GM15510 (cell line): ENCODE data around the gene ACE.

Experiments
- POLR2A ChIP-seq: IDR thresholded peaks from 3 replicates; pipeline ENCODE4 v1.6.1; 2011; ENCODE audit warnings: borderline replicate concordance; ENCODE audit not compliant: insufficient read length; ENCODE audit errors: extremely low read depth

Gene ACE

GRCh38 chr17:63452046-63452961 lies 24.6 kb upstream of the ACE start:
- no peak for TF ChIP-seq POLR2A

GRCh38 chr17:63452962-63453551 lies 23.8 kb upstream of the ACE start:
- no peak for TF ChIP-seq POLR2A

- TF ChIP-seq POLR2A: no peak
These were observed 21.9 kb upstream of the ACE start for GRCh38 chr17:63454915-63455314.

DNA sequence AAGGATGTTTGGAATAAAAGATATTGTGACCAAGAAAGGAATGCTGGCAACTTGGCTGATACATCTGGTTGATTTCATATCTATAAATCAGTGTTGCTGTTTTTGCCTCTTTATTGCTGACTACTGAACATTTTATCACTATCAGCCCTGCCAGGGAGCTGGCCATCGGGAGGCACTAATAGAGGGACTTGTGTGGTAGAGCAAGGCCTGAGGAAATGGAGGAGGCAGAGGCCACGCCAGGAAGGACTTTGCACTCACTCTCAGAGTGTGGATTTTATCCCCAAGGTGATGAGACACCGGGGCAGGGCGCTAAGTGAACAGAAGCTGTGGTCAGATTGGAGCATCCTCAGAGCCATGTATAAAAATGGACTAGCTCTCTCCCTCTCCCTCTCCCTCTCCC lies 21.4 kb upstream of the ACE start:
- no peak for TF ChIP-seq POLR2A

- no peak for TF ChIP-seq POLR2A
These were observed 18.4 kb upstream of the ACE start for GRCh38 chr17:63458478-63458877.

GRCh38 chr17:63460018-63460417 lies 16.8 kb upstream of the ACE start:
- no peak for TF ChIP-seq POLR2A

DNA sequence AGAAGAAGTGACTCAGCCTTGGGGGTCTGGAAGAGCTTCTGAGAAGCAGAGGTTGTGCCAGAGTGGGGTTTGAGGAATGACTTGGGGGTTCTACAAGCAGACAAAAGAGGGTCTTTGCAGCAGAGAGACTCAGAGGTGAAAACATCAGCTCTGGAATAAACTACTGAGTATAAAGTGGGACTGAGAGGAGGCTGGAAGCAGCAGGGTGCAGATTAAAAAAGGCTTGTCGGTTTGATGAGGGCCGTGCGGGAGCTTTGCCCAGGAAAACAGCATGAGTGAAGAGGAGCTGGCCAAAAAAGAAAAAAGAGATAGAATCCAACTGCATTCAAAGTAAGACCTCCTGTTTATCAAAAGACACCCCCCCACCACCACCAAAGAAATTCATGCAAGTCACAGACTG lies 13.1 kb upstream of the ACE start:
- no peak for TF ChIP-seq POLR2A

- TF ChIP-seq POLR2A: no peak
These were observed 12.1 kb upstream of the ACE start for GRCh38 chr17:63464691-63465236.

DNA sequence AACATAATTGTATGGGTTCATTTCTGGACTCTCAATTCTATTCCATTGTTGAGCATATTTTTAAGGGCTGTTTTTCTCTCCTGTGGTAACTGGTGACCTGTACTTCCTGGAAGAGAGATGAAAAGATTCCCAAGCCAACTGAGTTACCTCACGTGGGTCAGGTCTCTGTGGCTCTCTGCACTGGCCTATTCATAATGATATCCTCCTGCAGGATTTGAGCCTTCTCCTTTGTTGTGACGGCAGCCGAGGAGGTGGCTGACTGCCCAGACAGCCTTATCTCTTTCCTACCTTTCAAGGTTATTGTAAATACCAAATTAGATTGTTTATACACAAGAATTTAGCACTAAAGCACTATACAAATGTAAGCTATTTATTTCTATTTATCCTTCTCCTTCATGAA lies 2.7 kb upstream of the ACE start:
- TF ChIP-seq POLR2A: no peak

DNA sequence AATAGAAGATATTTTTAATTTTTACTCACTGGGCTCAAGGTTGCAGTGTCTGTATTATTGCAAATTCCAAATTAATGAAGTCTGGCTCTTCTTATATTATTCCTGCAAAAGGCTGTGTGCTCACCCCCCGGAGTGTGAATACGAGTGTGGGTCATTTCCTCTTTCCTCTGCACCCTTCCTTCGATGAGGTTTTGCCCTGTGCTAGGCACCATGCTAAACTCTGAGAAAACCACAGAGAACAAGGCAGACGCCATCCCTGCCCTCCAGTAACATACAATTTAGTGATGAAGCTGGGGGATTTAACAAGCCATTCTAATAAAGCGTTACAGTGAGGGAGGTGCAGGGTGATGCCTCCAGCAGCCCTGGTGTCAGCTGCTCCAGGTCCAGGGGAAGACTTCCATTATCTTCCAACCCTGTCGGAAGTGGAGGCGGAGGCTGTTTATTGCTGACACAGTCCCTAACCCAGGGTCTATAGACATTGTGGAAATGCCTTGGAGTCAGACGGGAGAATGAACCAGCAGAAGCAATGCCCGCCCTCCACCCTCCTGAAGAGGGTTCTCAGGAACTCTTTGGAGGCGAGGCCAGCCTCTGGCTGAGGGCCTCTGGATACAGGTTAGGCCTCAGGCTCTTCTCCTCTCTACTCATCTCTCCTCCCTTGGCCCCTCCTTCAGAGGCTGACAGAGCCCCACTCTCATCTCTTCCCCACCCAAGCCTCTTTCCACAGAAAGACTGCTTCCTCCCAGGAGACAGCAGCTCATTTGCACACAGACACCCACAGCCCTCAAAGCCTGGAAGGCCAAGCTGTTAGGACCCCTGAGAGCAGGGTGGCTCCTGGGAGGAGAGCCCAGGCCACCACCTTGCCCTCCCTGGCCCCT lies 2.0 kb upstream of the ACE start:
- no peak for TF ChIP-seq POLR2A

DNA sequence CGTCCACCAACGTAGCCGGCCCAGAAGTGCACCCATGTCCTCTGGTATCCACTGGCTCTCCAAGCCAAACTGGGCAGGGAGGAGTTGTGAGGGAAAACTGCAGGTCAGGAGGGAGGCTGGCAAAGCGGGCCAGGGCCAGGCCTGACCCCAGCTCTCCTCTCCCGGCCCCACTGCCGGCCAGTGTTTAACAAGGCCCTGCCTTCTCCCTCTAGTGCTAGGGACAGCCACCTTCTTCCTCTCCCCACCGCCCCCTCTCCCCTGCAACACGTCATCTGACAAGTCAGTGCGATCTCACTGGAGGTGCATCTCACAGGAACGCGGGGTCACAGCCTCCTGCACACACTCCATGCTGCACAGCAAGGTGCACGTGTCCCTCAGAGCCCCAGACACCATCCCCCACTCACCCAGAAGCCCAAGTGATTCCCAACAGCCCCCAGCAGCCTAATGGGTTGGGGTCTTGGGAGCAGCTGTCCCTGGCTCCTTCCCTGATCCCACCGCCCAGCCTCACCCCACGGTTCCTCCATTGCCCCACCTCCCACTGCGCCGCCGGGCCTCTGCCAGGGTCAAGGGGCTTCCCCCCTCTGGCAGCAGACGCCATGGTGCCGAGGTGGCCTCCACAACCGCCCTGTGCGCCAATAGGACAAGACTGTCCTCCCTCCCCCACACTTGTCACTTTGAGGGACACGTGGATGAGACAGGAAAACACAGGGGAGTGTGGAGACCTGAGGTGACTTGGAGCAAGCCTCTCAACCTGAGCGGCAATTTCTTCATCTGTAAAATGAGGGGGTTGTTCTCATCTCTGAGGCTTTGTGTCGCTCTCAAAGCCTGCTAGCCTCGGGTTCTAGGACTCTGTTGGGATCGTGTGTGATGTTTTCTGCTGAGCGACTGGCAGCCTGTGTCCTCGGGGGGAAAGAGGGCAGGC lies 1.1 kb upstream of the ACE start:
- no peak for TF ChIP-seq POLR2A

DNA sequence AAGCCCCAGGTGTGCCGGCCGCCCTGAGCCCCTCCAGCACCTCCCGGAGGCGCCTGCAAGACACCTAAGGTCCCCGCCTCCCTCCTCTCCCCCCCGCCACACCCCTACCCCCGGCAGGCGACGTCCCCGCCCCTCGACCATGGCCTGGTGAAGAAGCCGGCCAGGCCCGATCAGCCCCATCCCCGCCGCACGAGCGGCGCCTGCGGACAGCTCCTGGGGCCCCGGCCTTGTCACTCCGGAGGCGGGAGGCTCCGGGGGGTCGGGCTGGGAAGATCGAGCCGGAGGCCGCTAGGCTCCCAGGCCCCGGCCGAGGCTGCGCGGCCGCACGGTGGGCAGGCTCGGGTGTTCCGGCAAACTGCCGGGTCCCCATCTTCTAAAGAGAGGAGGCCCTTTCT lies 405 bp upstream of the ACE start:
- TF ChIP-seq POLR2A: no peak

GRCh38 chr17:63477480-63478440 lies 899 bp downstream of the ACE start:
- TF ChIP-seq POLR2A: no peak

GRCh38 chr17:63478814-63479494 lies 2.1 kb downstream of the ACE start:
- no peak for TF ChIP-seq POLR2A
